Stimulated activated naive CD4-positive, alpha-beta T cell (primary cell): ENCODE measurements around the gene GRPEL2.
"Not testable (repeated sequence)": the region's sequence is repeated elsewhere in the genome, so short reads cannot be mapped to it uniquely, and the experiment has no call there.

Experiments
- DNase-seq, 6 experiments: peaks; one replicate each; lab custom pipeline; 2025; lab: John Stamatoyannopoulos, UW

The GRPEL2 gene

GRCh38 chr5:149398747-149399266 lies 53.5 kb downstream of the GRPEL2 start:
- DNase-seq = not testable (repeated sequence)

GRCh38 chr5:149399775-149400174 lies 54.5 kb downstream of the GRPEL2 start:
- DNase-seq = no peak

GRCh38 chr5:149400304-149400703 lies 55.0 kb downstream of the GRPEL2 start:
- DNase-seq = no peak

GRCh38 chr5:149401051-149401450 lies 55.8 kb downstream of the GRPEL2 start:
- DNase-seq = no peak

GRCh38 chr5:149402291-149402690 lies 57.0 kb downstream of the GRPEL2 start:
- no peak for DNase-seq
